Measurements from ENCODE around the gene CACHD1. TPM values are rescaled to one million over a fixed set of nuclear protein-coding genes. Genes with fewer than 3 reads are reported as not detected.

CACHD1 gene
- total RNA-seq, 1 donor from 2014 or later, result 24.1 TPM

DNA sequence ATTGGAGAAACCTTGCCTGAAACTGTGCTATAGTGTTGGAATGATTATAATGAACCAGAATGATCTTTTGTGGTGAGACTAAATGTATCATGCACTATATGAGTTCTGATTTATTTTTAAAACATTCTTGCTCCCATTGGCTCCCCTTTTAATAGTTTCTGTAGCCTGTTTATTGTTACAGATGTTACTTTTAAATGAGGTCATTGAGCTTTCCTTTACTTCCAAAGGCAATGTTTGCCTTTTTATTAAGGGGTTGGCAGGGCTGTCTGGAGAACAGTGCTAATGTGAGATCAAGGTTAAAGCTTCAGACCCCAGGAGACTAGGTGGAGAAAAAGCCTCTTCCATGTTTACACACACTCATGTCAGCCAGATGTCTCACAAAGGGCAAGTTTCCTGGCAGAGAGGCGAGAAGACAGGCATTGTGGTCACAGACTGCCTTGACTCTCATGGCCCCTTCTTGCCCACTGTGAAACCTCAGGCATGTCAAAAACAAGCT is 154.3 kb downstream of the CACHD1 start:
- H3K4me1 Mint-ChIP-seq, result peaks cover 19% of the 10 kb centered on the region
- DNase-seq (ENCODE audit: low spot score in 2 of 2, unreplicated experiment in 2 of 2), result no peak
- no peaks in the 10 kb centered on the region for H3K27me3 Mint-ChIP-seq (ENCODE audit: low read depth)
- H3K36me3 Mint-ChIP-seq, result peaks cover 6% of the 10 kb centered on the region
- H3K27ac Mint-ChIP-seq, result peak overlapping the region; percentile 47
- TF ChIP-seq, protein P1, sequence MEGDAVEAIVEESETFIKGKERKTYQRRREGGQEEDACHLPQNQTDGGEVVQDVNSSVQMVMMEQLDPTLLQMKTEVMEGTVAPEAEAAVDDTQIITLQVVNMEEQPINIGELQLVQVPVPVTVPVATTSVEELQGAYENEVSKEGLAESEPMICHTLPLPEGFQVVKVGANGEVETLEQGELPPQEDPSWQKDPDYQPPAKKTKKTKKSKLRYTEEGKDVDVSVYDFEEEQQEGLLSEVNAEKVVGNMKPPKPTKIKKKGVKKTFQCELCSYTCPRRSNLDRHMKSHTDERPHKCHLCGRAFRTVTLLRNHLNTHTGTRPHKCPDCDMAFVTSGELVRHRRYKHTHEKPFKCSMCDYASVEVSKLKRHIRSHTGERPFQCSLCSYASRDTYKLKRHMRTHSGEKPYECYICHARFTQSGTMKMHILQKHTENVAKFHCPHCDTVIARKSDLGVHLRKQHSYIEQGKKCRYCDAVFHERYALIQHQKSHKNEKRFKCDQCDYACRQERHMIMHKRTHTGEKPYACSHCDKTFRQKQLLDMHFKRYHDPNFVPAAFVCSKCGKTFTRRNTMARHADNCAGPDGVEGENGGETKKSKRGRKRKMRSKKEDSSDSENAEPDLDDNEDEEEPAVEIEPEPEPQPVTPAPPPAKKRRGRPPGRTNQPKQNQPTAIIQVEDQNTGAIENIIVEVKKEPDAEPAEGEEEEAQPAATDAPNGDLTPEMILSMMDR (IDR thresholded peaks at IDR 0.05; ENCODE audit: unreplicated experiment), result no peak
- H3K9me3 Mint-ChIP-seq, result no peaks in the 10 kb centered on the region
- H3K4me3 Mint-ChIP-seq, result no peak overlapping the region

DNA sequence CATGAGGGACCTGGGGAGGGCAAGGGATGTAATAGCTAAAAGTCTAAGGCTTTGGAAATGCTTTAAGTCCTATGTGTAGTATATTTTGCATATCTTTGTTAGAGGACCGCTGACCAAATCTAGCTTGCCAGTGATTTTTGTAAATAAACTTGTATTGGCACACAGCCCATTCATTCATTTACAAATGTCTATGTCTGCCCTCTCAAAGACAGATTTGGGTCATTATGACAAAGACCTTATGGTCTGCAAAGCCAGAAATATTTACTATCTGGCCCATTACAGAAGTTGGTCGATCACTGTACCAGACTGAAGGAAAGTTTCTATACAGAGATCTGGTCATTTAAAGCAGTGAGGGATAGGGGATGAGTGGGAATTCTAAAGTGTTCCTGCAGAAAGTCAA is 154.9 kb downstream of the CACHD1 start:
- Mint-ChIP-seq H3K4me3 (no peak overlapping the region), H3K36me3 (peaks cover 6% of the 10 kb centered on the region), H3K4me1 (peaks cover 19% of the 10 kb centered on the region), H3K27ac (no peak overlapping the region), H3K9me3 (no peaks in the 10 kb centered on the region), H3K27me3 (ENCODE audit: low read depth) (no peaks in the 10 kb centered on the region)
- no peak for DNase-seq (ENCODE audit: low spot score in 2 of 2, unreplicated experiment in 2 of 2)
- TF ChIP-seq, protein P1 (IDR thresholded peaks at IDR 0.05; ENCODE audit: unreplicated experiment), result no peak

DNA sequence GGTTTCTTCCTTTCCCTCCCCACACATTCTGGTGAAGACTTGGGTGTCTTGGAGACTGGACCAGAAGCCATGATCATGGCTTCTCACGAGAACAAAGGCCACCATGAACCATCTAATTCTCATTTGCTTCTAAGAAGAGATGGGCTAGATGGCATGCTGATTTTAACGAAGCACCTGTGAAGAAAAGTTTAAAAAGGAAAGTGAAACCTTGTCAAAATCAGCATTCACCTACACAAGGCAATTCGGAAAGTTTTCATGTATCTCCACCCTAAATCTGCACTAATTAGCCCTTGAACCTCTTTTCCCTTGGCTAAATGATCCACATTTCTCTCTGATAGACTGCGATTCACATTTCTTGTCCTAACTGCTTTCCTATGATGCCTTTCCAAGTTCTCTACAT is 160.7 kb downstream of the CACHD1 start:
- no peak for DNase-seq (ENCODE audit: low spot score in 2 of 2, unreplicated experiment in 2 of 2)
- H3K4me1 Mint-ChIP-seq, result peaks cover 6% of the 10 kb centered on the region
- peaks cover 16% of the 10 kb centered on the region for H3K36me3 Mint-ChIP-seq
- no peaks in the 10 kb centered on the region for H3K27me3 Mint-ChIP-seq (ENCODE audit: low read depth)
- TF ChIP-seq, protein P1 (IDR thresholded peaks at IDR 0.05; ENCODE audit: unreplicated experiment), result no peak
- H3K27ac Mint-ChIP-seq, result no peak overlapping the region
- no peaks in the 10 kb centered on the region for H3K9me3 Mint-ChIP-seq
- H3K4me3 Mint-ChIP-seq, result no peak overlapping the region

DNA sequence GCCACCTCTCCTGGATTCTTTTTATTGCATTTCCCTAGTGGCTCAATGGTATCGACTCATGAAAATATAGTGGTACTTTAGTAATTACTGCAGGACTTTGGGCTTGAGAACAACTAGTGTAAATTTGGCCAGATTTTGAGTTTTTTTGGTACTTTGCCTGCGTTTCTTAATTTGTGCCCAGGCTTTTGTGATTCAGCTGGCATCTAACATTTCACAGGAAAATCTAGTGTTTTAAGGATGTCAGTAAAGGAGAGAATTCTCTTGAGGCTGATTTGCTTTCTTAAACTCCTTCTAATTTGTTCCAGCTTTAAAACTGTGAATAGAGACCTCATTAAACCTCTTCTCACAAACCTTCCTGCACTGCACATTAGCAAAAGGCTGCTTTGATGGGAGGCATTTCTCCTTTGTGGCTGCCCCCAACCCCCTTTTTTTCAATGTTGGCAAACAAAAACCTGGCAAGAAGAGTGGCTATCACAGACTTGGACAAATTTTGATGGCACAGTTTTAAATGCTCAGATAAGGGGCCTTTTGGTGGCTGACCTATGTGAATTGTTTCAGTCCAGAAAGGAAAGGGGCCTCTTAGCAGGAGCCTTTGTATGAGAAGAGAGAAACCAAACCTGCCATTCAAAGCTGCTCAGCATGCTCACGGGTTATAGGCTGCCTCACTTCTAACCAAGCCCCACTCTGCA is 161.6 kb downstream of the CACHD1 start:
- Mint-ChIP-seq H3K4me1 (peaks cover 6% of the 10 kb centered on the region), H3K36me3 (peaks cover 16% of the 10 kb centered on the region), H3K4me3 (no peak overlapping the region), H3K27me3 (ENCODE audit: low read depth) (no peaks in the 10 kb centered on the region), H3K9me3 (no peaks in the 10 kb centered on the region), H3K27ac (no peak overlapping the region)
- no peak for DNase-seq (ENCODE audit: low spot score in 2 of 2, unreplicated experiment in 2 of 2)
- TF ChIP-seq, protein P1 (IDR thresholded peaks at IDR 0.05; ENCODE audit: unreplicated experiment), result no peak

DNA sequence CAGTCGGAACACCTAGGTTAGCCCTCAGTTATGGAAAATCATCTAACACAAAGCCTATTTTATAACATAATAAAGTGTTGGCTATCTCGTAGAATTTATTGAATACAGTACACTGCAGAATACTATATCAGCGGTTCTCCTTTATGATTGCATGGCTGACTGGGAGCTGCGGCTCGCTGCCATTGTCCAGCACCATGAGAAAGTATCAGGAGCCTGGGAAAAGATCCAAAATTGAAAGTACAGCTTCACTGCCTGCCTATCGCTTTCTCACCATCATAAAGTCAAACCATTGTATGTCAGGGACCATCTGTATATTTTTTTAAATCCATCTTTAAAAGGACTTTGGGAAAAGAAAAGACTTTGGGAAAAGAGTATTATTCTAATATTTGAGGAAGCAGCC is 163.0 kb downstream of the CACHD1 start:
- Mint-ChIP-seq H3K36me3 (peaks cover 12% of the 10 kb centered on the region), H3K4me3 (no peak overlapping the region), H3K27me3 (ENCODE audit: low read depth) (no peaks in the 10 kb centered on the region), H3K4me1 (peaks cover 6% of the 10 kb centered on the region), H3K9me3 (no peaks in the 10 kb centered on the region), H3K27ac (no peak overlapping the region)
- TF ChIP-seq, protein P1 (IDR thresholded peaks at IDR 0.05; ENCODE audit: unreplicated experiment), result no peak
- DNase-seq (ENCODE audit: low spot score in 2 of 2, unreplicated experiment in 2 of 2), result no peak
